Regular cardiac myocyte (primary cell): ENCODE results near the gene HAUS1. TPM values are rescaled to one million over a fixed set of nuclear protein-coding genes. Genes with fewer than 3 reads are reported as not detected.

Experiments
- total RNA-seq: library from RNA; depleted of rRNA; stranded (reverse); fragments of >200 nt; gene quantifications from 2 replicates; pipeline ENCODE4 v1.2.3, GENCODE V29; 2014

The HAUS1 gene, protein sequence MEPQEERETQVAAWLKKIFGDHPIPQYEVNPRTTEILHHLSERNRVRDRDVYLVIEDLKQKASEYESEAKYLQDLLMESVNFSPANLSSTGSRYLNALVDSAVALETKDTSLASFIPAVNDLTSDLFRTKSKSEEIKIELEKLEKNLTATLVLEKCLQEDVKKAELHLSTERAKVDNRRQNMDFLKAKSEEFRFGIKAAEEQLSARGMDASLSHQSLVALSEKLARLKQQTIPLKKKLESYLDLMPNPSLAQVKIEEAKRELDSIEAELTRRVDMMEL
- 59.8 and 91.6 TPM in 2 replicates for total RNA-seq

DNA sequence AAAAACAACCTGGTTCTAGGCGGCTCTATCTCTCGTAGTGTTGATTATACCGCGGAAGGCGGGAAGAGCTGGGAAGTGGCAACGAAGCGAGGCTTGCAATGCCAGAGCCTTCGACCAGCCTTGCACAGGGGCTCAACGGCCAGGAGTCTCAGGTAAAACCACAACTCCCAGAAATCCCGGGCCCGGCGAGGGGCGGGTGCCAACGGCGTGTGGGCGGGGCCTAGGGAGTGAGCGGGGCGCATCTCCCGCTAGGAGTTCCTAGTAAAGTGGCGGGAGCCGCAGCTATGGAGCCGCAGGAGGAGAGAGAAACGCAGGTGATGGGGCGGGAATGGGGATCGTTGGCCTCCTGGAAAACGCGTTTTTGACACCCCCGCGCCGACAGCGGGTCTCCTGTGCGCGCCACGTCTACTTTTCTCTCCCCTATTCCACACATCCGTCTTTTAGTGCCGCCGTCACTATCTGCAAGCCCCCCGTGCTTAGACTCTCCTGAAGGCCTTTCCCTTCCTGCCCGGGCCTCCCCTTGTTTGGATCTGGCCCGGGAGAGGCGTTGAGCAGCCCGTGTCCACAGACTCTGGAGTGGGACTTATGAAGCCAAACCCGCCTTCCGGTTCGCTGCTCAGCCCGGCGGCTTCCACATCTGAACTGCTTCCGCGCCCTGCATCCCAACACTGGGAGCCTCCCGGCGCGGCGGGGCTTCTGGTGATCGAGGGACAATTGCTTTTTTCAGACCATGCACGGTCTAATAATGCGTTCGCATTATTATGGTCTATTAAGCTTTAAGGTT, at the start of gene HAUS1:
HAUS1 (plus strand) TSS at position 258 of the 784 bp plus-strand sequence; CDS start at position 285, 27 bp downstream.

DNA sequence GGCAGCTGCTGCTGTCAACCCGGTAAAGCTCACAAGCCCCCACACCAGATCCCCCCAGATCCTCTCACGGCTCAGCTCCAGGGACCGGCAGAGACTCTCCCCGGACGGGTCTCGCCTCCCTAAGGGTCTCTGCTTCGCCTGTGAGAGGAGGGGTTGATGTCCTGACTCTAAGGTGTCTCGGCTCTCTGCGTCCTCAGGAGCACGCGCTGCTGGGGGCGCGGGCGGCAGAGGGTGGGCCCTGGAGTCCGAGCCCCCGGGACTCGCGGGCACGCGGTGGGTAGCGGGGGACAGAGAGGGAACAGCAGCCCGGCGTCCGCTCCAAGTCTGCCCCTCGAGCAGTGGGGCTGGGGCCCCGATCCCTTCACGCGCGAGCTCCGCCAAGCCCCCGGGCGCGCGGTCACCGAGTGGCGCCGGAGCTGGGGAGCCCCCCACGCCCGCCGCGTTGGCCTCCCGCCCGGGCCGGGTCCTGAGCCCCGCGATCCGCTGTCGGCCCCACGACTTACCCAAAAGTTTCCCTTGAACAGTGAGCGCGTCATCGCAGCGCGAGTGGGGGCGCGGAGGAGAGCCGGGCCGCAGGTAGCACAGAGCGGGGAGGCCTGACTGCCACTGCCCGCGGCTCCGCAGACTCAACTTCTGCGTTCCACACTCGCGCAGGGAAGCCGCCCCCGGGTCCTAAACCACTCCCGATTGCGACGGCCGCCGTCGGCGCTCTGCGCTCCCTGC, 32.4 kb upstream of the HAUS1 start, which contains the start of gene PSTPIP2:
PSTPIP2 (minus strand) TSS at position 608 of the 723 bp plus-strand sequence; CDS start at position 536, 72 bp downstream.

DNA sequence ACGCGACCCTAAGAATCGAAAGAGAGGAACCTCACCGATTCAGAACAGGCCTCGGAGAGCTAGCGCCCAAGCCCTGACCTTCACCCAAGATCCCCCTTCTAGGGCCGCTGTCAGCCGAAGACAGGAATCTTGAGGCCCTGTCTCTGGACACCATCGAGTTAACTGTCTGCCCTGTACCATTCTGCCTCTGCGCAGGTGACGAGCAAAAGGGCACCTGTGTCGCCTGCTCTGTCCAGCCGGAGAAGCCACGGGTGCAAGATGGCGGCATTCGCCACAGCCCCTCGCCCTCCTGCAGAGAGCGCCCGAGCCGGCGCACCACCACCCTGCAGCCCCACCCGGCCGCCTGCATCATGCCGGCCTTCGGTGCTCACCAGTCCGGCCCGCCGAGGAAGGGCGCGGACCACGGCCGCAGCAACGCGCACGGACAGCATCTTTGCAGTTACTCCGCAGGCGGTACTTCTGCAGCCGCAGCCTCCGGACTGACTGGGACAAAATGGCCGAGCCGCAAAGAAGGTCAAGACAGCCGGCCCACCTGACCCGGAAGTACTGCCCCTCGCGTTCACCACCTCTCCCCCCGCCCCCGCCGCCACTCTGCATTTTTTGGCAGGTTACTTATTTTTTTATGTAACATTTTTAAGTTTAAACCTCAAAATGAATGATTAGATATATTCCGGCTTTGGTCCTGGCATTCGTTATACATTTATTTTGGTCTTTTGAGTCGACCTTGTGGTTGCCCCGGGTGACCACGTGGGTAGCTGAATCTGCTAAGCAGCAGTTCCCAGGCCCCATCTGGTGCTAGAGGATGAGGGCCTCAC, 6.2 kb upstream of the HAUS1 start, which contains the start of gene ATP5F1A:
ATP5F1A (minus strand) TSS at position 496 of the 815 bp plus-strand sequence; CDS start at position 431, 65 bp downstream.

Other genes with a start within 250 kb of the HAUS1 start
- 58.5 and 67.4 TPM in 2 replicates for gene EPG5, start 137.1 kb upstream of the HAUS1 start, total RNA-seq
- 7.3 and 10.0 TPM in 2 replicates for gene PSTPIP2, start 32.1 kb upstream of the HAUS1 start, total RNA-seq
- 620 and 900 TPM in 2 replicates for gene ATP5F1A, start 6.1 kb upstream of the HAUS1 start, total RNA-seq